HG02970 (cell line): ENCODE data around the gene SMYD4.
"Not testable (repeated sequence)": the region's sequence is repeated elsewhere in the genome, so short reads cannot be mapped to it uniquely, and the experiment has no call there.

Experiments
- ATAC-seq: cut with Tn5 transposase; IDR thresholded peaks from one replicate; pipeline ENCODE4 v1.9.1; 2021; ENCODE audit warnings: mild to moderate bottlenecking, moderate library complexity, moderate number of reproducible peaks; ENCODE audit not compliant: unreplicated experiment, low FRiP score

Gene SMYD4

DNA sequence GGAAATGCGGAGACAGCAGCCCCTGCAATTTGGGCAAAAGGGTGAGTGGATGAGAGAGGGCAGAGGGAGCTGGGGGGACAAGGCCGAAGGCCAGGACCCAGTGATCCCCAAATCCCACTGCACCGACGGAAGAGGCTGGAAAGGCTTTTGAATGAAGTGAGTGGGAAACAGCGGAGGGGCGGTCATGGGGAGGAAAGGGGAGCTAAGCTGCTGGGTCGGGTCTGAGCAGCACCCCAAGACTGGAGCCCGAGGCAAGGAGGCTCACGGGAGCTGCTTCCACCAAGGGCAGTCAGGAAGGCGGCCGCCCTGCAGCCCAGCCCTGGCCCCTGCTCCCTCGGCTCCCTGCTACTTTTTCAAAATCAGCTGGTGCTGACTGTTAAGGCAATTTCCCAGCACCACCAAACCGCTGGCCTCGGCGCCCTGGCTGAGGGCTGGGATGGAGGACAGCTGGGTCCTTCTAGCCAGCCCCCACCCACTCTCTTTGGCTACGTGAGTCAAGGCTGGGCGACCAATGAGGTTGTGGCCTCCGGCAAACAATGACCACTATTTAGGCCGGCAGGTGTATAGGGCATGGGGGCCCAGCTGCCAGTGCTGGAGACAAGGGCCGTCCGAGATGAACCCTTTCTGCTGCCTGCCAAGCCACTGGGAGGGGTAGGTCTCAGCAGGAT is 67.3 kb downstream of the SMYD4 start:
- no peak for ATAC-seq

DNA sequence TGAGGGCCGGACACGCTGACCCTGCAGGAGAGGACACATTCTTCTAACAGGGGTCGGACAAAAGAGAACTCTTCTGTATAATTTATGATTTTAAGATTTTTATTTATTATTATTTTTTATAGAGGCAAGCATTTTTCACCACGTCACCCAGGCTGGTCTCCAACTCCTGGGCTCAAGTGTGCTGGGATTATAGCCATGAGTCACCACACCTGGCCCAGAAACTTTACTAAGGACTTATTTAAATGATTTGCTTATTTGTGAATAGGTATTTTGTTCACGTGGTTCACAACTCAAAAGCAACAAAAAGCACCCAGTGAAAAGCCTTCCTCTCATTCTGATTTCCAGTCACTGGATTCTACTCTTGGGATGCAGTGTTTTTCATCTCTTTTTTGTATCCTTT is 70.2 kb downstream of the SMYD4 start:
- ATAC-seq, result no peak

- no peak for ATAC-seq
Observed at GRCh38 chr17:1758807-1759206, 70.9 kb downstream of the SMYD4 start.

DNA sequence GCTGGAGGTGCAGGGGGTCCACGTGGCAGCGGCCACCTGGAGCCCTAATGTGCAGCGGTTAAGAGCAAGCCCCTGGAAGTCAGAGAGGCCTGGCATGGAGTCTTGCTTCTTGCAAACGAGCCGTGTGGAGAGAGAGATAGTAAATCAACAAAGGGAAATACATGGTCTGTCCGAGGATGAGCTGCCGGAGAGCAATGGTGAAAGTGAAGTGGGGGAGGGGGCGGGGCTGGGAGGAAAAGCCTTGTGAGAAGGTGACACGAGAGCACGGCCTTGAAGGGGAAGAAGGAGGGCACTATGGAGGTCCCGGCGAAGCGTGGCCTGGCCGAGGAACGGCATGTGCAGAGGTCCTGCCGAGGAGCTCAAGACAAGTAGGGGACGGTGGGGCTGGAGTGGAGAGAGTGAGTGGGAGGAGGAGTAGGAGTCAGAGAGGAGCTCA is 73.9 kb downstream of the SMYD4 start:
- no peak for ATAC-seq

DNA sequence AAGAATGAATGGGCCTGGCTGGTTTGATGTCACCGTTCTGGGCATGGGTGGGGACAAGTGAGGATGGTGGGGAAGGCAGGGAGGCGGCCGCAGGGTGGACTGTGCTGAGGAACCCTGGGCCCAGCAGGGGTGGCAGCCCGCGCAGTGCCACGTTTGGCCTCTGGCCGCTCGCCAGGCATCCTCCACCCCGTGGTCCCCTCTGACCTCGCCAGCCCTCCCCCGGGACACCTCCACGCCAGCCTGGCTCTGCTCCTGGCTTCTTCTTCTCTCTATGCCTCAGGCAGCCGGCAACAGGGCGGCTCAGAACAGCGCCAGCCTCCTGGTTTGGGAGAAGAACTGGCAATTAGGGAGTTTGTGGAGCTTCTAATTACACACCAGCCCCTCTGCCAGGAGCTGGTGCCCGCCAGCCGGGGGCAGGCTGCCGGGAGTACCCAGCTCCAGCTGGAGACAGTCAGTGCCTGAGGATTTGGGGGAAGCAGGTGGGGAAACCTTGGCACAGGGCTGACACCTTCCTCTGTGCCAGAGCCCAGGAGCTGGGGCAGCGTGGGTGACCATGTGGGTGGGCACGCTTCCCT is 74.4 kb downstream of the SMYD4 start:
- ATAC-seq, result no peak

GRCh38 chr17:1754430-1755112 is 75.1 kb downstream of the SMYD4 start:
- ATAC-seq, result no peak

DNA sequence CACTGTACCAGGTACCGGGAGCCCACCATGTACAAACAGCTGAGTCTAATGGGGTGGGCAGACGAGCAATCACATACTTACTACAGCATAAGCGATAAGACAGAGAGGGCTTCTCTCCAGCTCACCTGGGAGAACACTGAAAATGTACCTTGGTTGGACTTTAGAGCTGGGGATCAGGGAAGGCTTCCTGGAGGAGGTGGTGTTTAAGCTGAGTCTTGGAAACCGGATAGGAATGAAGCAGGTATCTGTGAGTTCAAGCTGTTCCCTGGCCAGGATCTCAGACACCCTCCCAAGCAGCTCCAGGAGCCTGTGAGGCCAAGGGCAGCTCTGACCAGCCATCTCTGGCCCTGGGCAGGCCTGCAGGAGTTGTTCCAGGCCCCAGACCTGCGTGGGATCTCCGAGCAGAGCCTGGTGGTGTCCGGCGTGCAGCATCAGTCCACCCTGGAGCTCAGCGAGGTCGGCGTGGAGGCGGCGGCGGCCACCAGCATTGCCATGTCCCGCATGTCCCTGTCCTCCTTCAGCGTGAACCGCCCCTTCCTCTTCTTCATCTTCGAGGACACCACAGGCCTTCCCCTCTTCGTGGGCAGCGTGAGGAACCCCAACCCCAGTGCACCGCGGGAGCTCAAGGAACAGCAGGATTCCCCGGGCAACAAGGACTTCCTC is 75.8 kb downstream of the SMYD4 start:
- no peak for ATAC-seq

DNA sequence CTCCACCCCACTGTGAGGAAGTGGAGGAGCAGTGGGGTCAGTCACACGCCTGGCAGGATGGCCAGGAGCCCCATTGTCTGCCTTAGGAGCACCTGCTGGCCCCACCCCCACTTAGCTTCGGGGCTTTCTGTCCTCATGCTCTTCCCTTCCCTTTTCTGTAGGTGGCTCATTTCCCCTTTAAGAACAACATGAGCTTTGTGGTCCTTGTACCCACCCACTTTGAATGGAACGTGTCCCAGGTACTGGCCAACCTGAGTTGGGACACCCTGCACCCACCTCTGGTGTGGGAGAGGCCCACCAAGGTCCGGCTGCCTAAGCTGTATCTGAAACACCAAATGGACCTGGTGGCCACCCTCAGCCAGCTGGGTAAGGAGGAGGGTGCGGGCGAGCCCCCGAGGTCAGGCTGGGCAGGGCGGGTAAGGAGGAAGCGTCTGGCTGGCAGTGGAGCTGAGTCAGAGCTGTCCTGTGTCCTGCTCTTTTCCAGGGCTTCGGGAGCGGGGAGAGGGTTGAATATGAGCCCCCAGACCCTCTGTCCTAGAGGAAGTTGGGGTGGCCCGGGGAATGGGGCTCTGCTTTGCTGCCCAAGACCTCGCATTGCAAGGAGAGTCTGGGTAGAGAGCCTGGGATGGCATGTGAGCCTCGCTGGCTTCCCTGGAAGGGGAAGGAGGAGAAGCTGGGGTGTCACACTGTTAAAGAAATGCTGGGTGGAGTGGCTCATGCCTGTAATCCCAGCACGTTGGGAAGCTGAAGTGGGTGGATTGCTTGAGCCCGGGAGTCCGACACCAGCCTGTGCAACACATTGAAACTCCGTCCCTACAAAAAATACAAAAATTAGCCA is 77.1 kb downstream of the SMYD4 start:
- ATAC-seq, result no peak

DNA sequence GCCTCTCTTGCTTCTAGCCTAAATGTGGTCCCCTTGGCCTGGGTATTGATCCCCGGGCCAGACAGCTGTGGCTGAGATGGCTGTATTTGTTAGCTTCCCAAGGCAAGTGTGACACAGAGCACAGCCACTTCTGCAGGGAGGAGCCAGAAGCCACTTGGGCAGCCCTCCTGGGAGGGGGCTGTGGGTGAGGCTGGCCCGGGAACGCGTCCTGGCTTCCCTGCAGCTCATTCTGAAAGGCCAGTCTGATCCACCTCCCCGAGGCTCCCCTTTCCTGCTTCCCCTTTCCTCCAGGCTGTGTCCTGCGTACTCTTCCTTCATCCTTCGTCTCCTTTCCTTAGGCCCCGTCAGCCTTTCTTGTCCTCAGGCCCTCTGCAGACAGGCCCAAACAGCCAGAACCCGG is 79.1 kb downstream of the SMYD4 start:
- ATAC-seq, result no peak

GRCh38 chr17:1746975-1747543 is 82.6 kb downstream of the SMYD4 start:
- no peak for ATAC-seq

DNA sequence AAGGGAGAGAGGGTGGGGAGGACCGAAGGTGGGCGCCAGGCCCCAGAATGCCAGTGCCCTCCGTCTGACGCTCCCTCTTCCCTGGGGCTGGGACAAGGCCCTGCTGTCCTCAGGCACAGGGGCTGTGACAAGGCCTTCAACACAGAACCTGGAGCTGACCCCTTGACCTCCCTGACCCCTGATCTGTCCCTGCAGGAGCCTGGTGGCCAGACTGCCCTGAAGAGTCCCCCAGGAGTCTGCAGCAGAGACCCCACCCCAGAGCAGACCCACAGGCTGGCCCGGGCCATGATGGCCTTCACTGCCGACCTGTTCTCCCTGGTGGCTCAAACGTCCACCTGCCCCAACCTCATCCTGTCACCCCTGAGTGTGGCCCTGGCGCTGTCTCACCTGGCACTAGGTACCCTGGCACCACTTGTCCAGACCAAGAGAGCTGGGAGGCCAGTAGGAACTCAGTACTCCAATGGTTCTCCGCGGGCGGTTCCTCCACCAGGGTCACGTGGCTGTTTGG is 84.1 kb downstream of the SMYD4 start:
- no peak for ATAC-seq

GRCh38 chr17:1744551-1745512 is 84.9 kb downstream of the SMYD4 start:
- ATAC-seq, result no peak

DNA sequence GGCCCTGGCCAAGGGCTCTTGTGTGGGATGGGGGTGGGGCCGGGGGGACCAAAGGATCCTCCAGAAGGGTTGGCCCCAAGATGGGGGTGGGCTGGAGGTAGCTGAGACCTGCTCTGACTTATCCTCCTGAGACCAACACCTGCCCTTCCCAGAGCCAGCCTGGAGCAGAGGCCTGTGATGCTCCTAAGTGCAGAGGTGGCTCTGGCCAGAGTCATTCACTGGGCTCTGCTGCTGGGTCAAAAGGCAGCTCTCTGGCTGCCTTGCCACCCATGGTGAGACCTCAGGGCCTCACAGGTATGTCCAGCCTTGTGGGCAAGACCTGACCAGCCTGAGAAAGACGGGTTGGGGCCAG is 86.6 kb downstream of the SMYD4 start:
- ATAC-seq, result no peak

GRCh38 chr17:1742371-1743087 is 87.2 kb downstream of the SMYD4 start, which contains the start of gene SERPINF2:
TSS of gene SERPINF2 (plus strand) at chr17:1742871. CDS start at chr17:1744996, 2,125 bp downstream.
- no peak for ATAC-seq

DNA sequence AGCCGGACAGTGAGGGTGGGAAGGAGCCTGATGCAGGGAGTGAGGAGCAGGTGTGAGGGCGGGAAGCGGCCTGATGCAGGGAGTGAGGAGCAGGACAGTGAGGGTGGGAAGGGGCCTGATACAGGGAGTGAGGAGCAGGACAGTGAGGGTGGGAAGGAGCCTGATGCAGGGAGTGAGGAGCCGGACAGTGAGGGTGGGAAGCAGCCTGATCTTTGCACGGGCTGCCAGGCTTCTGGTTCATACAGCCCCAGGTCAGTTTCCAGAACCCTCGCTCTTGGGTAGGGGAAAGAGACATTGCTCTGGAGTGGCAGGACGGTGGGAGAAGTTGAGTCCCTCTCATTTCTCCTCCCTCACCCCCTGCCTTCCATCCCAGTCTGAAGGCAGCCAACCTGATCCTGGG is 87.8 kb downstream of the SMYD4 start:
- not testable (repeated sequence) for ATAC-seq

DNA sequence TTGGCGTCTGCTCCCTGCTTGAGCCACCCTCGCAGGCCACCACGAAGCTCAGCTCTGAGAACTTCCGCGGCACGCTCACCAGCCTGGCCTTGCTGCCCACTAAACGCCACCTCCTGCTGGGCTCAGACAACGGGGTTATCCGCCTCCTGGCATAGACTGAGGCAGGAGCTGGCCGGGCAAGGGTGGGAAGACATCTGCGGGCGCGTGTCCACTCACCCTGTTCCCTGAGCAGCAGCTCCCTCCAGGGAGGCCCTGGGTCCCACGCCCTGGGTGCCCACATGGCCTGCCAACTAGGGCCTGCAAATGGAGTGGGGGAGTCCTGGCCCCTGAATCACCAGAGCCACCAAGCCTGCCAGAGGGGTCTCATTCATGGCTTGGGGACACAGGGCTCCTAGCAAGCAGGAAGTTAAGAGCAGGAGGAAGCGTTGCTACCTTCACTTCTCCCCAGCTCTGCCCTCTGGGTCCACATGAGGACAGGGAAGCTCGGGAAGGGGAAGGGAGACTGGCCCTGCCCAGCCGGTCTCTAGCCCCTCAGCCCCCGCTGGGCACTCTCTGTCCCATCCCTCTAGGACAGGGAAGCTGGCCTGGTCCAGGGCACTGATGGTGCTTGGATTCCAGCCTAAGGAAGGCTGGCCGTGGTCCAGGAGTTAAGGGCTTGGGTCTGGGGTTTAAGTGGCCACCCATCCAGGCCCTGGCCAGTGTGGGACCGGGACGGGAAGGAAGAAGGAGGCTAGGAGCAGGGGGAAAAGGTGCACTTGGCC is 92.0 kb downstream of the SMYD4 start:
- ATAC-seq, result no peak
